Lower lobe of right lung (tissue), 2 donors: ENCODE results near the gene FGF4. TPM values are rescaled to one million over a fixed set of nuclear protein-coding genes. Genes with fewer than 3 reads are reported as not detected.

ENCODE experiments used
- ATAC-seq, 2 donors: fragments of 200-7000 bp; cut with Tn5 transposase; one replicate each; pipeline ENCODE4 v1.9.1; 2020 to 2022; ENCODE audit warnings: mild to moderate bottlenecking in 2 of 2, moderate library complexity in 2 of 2
- DNase-seq: peaks from one replicate; pipeline ENCODE4 v3.0.0-alpha.2; 2020
- H3K27ac ChIP-seq: fragments of 200-600 bp; one replicate; pipeline ENCODE4 v1.8.0; 2022
- H3K27me3 ChIP-seq: fragments of 200-600 bp; one replicate; pipeline ENCODE4 v1.8.0; 2022; ENCODE audit warnings: low read depth
- H3K36me3 ChIP-seq: fragments of 200-600 bp; one replicate; pipeline ENCODE4 v1.8.0; 2022; ENCODE audit warnings: mild to moderate bottlenecking
- H3K4me1 ChIP-seq: fragments of 200-600 bp; one replicate; pipeline ENCODE4 v1.8.0; 2022
- H3K4me3 ChIP-seq: fragments of 200-600 bp; one replicate; pipeline ENCODE4 v1.8.0; 2022; ENCODE audit warnings: mild to moderate bottlenecking
- H3K9me3 ChIP-seq: fragments of 200-600 bp; one replicate; pipeline ENCODE4 v1.8.0; 2022
- CTCF ChIP-seq: fragments of 200-600 bp; IDR thresholded peaks from one replicate; pipeline ENCODE4 v1.8.0; 2022; ENCODE audit warnings: antibody characterized with exemption, mild to moderate bottlenecking
- intact Hi-C: fragments of 100-400 bp; cut with DNase I; formaldehyde crosslinking; loops from one replicate; pipeline ENCODE4 v1.11.0; 2022
- total RNA-seq: library from RNA; stranded (reverse); fragmentation: NEBNext Ultra II Directional; extraction: Animal tissue kit (Norgen Biotek cat#: 25700); gene quantifications from one replicate; pipeline ENCODE4 v1.2.1, GENCODE V29; 2021
- donor health status: DM: no; HTN: yes; CAD: no; lungs with severe emphysema.

FGF4 gene
- total RNA-seq, 1 donor from 2014 or later: not detected

- intact Hi-C loops: no loop called here
- H3K36me3 ChIP-seq: no peaks in the 10 kb centered on the region
- H3K4me3 ChIP-seq: no peak overlapping the region
- H3K27ac ChIP-seq: no peak overlapping the region
- DNase-seq: no peak
- H3K4me1 ChIP-seq: no peaks in the 10 kb centered on the region
- peaks cover 8% of the 10 kb centered on the region for H3K27me3 ChIP-seq
- no peaks in the 10 kb centered on the region for H3K9me3 ChIP-seq
- no peak for TF ChIP-seq CTCF
- ATAC-seq: no peak
Observed at GRCh38 chr11:69799582-69799981, 24.4 kb upstream of the FGF4 start.

GRCh38 chr11:69799097-69799496 lies 24.0 kb upstream of the FGF4 start:
- no peak for TF ChIP-seq CTCF
- ATAC-seq: no peak
- H3K27me3 ChIP-seq: peaks cover 8% of the 10 kb centered on the region
- H3K4me1 ChIP-seq: no peaks in the 10 kb centered on the region
- no peak for DNase-seq
- no peak overlapping the region for H3K27ac ChIP-seq
- intact Hi-C loops: no loop called here
- H3K36me3 ChIP-seq: no peaks in the 10 kb centered on the region
- H3K4me3 ChIP-seq: no peak overlapping the region
- H3K9me3 ChIP-seq: no peaks in the 10 kb centered on the region

GRCh38 chr11:69797737-69798528 lies 22.8 kb upstream of the FGF4 start:
- H3K27me3 ChIP-seq: peaks cover 8% of the 10 kb centered on the region
- H3K27ac ChIP-seq: no peak overlapping the region
- ATAC-seq (no peak), DNase-seq (no peak)
- no peak for TF ChIP-seq CTCF
- no peaks in the 10 kb centered on the region for H3K9me3 ChIP-seq
- no peaks in the 10 kb centered on the region for H3K36me3 ChIP-seq
- intact Hi-C loops: no loop called here
- no peak overlapping the region for H3K4me3 ChIP-seq
- no peaks in the 10 kb centered on the region for H3K4me1 ChIP-seq

- Histone ChIP-seq H3K9me3 (no peaks in the 10 kb centered on the region), H3K36me3 (no peaks in the 10 kb centered on the region), H3K4me3 (no peak overlapping the region), H3K27me3 (peaks cover 8% of the 10 kb centered on the region), H3K4me1 (no peaks in the 10 kb centered on the region), H3K27ac (no peak overlapping the region)
- ATAC-seq (no peak), DNase-seq (no peak)
- intact Hi-C loops: no loop called here
- no peak for TF ChIP-seq CTCF
Observed at GRCh38 chr11:69797156-69797555, 22.0 kb upstream of the FGF4 start.

- Histone ChIP-seq H3K9me3 (no peaks in the 10 kb centered on the region), H3K4me3 (no peak overlapping the region), H3K27me3 (peaks cover under 1% of the 10 kb centered on the region), H3K4me1 (no peaks in the 10 kb centered on the region), H3K36me3 (no peaks in the 10 kb centered on the region), H3K27ac (no peak overlapping the region)
- ATAC-seq: no peak
- no peak for TF ChIP-seq CTCF
- no peak for DNase-seq
- intact Hi-C loops: no loop called here
Observed at GRCh38 chr11:69796063-69796462, 20.9 kb upstream of the FGF4 start.
